ENCODE results near the gene GFOD2. TPM values are rescaled to one million over a fixed set of nuclear protein-coding genes. Genes with fewer than 3 reads are reported as not detected.

Gene GFOD2
- total RNA-seq, 1 donor: 11.9 TPM

GRCh38 chr16:67707790-67708189, 11.3 kb downstream of the GFOD2 start:
- TF ChIP-seq CTCF (IDR thresholded peaks at IDR 0.05; ENCODE audit: insufficient read depth, low read length): no peak
- no peak for DNase-seq (ENCODE audit: low read depth)
- no peak overlapping the region for H3K4me3 ChIP-seq (ENCODE audit: low read depth, low read length)

GRCh38 chr16:67707210-67707609, 11.9 kb downstream of the GFOD2 start:
- no peak overlapping the region for H3K4me3 ChIP-seq (ENCODE audit: low read depth, low read length)
- no peak for DNase-seq (ENCODE audit: low read depth)
- no peak for TF ChIP-seq CTCF (IDR thresholded peaks at IDR 0.05; ENCODE audit: insufficient read depth, low read length)

- TF ChIP-seq CTCF (IDR thresholded peaks at IDR 0.05; ENCODE audit: insufficient read depth, low read length): no peak
- no peak for DNase-seq (ENCODE audit: low read depth)
- no peak overlapping the region for H3K4me3 ChIP-seq (ENCODE audit: low read depth, low read length)
Observed at GRCh38 chr16:67704110-67704509, 15.0 kb downstream of the GFOD2 start.

- no peak for TF ChIP-seq CTCF (IDR thresholded peaks at IDR 0.05; ENCODE audit: insufficient read depth, low read length)
Observed at GRCh38 chr16:67703626-67704025, 15.5 kb downstream of the GFOD2 start.

GRCh38 chr16:67702130-67702529, 17.0 kb downstream of the GFOD2 start:
- no peak overlapping the region for H3K4me3 ChIP-seq (ENCODE audit: low read depth, low read length)
- no peak for DNase-seq (ENCODE audit: low read depth)
- no peak for TF ChIP-seq CTCF (IDR thresholded peaks at IDR 0.05; ENCODE audit: insufficient read depth, low read length)

More at GRCh38 chr16:67703626-67704025, 15.5 kb downstream of the GFOD2 start:
- no peak for DNase-seq (ENCODE audit: low read depth)
- H3K4me3 ChIP-seq (ENCODE audit: low read depth, low read length): no peak overlapping the region

GRCh38 chr16:67701420-67701819, 17.7 kb downstream of the GFOD2 start:
- no peak for TF ChIP-seq CTCF (IDR thresholded peaks at IDR 0.05; ENCODE audit: insufficient read depth, low read length)
- H3K4me3 ChIP-seq (ENCODE audit: low read depth, low read length): no peak overlapping the region
- DNase-seq (ENCODE audit: low read depth): no peak

GRCh38 chr16:67699265-67699664, 19.9 kb downstream of the GFOD2 start:
- no peak for DNase-seq (ENCODE audit: low read depth)
- no peak for TF ChIP-seq CTCF (IDR thresholded peaks at IDR 0.05; ENCODE audit: insufficient read depth, low read length)
- no peak overlapping the region for H3K4me3 ChIP-seq (ENCODE audit: low read depth, low read length)
